ENCODE results near the gene HGF. TPM values are rescaled to one million over a fixed set of nuclear protein-coding genes. Genes with fewer than 3 reads are reported as not detected.

HGF gene
- total RNA-seq, 4 donors from 2014 or later = 9.7 to 31.4 (median 12.6) TPM

DNA sequence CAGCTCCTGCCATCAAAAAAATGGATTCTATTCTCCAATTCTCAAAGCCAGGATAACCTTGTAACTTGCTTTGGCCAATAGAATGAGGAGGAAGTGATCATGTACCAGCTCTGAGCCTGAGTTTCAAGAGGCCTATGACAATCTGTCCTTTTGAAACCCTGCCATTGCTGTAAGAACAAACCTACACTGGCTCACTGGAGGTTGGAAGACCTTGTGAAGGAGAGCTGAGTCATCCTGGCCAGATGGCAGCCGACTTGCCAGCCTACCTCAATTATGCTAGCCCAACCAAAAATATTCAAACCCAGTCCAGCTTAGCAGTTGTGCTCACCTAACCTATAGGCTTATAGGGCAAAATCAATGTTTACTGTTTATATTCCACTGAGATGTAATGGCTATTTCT is 93.0 kb downstream of the HGF start:
- TF ChIP-seq POLR2A (IDR thresholded peaks at IDR 0.05) = no peak
- TF ChIP-seq, protein P1, sequence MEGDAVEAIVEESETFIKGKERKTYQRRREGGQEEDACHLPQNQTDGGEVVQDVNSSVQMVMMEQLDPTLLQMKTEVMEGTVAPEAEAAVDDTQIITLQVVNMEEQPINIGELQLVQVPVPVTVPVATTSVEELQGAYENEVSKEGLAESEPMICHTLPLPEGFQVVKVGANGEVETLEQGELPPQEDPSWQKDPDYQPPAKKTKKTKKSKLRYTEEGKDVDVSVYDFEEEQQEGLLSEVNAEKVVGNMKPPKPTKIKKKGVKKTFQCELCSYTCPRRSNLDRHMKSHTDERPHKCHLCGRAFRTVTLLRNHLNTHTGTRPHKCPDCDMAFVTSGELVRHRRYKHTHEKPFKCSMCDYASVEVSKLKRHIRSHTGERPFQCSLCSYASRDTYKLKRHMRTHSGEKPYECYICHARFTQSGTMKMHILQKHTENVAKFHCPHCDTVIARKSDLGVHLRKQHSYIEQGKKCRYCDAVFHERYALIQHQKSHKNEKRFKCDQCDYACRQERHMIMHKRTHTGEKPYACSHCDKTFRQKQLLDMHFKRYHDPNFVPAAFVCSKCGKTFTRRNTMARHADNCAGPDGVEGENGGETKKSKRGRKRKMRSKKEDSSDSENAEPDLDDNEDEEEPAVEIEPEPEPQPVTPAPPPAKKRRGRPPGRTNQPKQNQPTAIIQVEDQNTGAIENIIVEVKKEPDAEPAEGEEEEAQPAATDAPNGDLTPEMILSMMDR (IDR thresholded peaks at IDR 0.05) = no peak
- no peaks in the 10 kb centered on the region for H3K36me3 ChIP-seq
- DNase-seq = no peak
- H3K4me1 ChIP-seq = peaks cover 0 to 4% of the 10 kb centered on the region in 2 donors
- no peak overlapping the region for H3K27ac ChIP-seq
- no peaks in the 10 kb centered on the region for H3K9me3 ChIP-seq
- 77 to 91% methylated on average over 1 of the region's 1 CpG for WGBS, 2 donors
- no peak overlapping the region for H3K4me3 ChIP-seq (replicated peaks in 1 of 3)
- no peaks in the 10 kb centered on the region for H3K27me3 ChIP-seq
- intact Hi-C loops (cut with DNase I) = no loop called here

DNA sequence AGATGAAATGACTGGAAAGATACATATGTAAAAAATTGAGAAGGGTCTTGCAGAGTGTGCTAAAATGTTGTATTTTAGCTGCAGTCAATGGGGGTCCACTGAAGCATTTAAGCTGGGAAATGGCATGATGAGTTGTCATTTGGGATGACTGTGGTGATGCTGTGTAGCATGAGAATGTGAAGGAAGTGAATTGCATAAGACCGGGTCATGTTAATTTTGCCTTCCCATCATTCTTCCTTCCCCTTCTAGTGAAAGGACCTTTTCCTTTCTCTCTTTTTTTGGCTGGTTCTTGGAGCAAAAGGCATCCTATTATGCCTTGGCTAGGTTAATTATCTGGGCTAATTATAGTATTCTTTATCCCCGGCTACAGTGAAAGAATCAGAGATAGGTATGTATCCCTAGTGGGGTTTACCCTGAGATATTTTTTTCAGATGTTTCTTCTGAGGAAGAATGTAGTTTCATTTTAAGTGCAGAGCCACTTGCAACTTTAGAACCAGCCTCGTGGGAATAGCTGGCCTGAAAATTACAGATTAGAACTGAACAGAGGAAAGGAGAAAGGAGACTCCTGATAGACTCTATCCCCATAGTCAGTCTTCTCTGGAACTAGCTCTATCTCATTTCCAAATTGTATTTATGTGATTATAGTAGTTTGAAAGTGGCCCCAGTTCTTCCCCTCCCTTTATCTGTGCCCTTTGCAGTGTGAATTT is 93.6 kb downstream of the HGF start:
- no peak for DNase-seq
- 59 to 70% methylated on average over 3 of the region's 3 CpGs for WGBS, 2 donors
- Histone ChIP-seq H3K27me3 (no peaks in the 10 kb centered on the region), H3K27ac (no peak overlapping the region), H3K9me3 (no peaks in the 10 kb centered on the region), H3K4me1 (peaks cover 0 to 4% of the 10 kb centered on the region in 2 donors), H3K36me3 (no peaks in the 10 kb centered on the region), H3K4me3 (replicated peaks in 1 of 3) (no peak overlapping the region)
- intact Hi-C loops (cut with DNase I) = no loop called here
- TF ChIP-seq, protein P1 (IDR thresholded peaks at IDR 0.05) = no peak
- TF ChIP-seq POLR2A (IDR thresholded peaks at IDR 0.05) = no peak

DNA sequence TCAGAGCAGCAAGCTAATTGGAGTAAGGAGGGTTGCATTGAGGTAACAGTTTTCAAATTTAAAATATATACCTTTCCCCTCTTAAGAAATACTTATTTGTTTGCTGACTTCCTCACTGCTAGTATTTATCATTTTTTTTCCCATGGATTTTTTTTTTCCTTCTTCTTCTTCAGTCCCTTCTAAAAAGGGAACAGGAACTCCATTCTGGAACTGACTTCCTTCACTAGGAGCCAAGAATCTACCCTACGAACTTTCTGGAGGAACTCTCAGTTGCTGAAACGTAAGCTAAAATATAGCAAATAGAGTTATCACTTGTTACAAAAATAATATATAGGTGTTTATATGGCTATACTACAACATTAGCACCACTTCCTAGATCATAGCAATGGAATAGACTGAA is 95.4 kb downstream of the HGF start:
- no peak overlapping the region for H3K4me3 ChIP-seq (replicated peaks in 1 of 3)
- DNase-seq = no peak
- no peaks in the 10 kb centered on the region for H3K27me3 ChIP-seq
- intact Hi-C loops (cut with DNase I) = no loop called here
- TF ChIP-seq, protein P1 (IDR thresholded peaks at IDR 0.05) = no peak
- TF ChIP-seq POLR2A (IDR thresholded peaks at IDR 0.05) = no peak
- 50 to 68% methylated on average over 2 of the region's 2 CpGs for WGBS, 2 donors
- no peaks in the 10 kb centered on the region for H3K9me3 ChIP-seq
- H3K27ac ChIP-seq = no peak overlapping the region
- H3K4me1 ChIP-seq = peaks cover 0 to 4% of the 10 kb centered on the region in 2 donors
- no peaks in the 10 kb centered on the region for H3K36me3 ChIP-seq

DNA sequence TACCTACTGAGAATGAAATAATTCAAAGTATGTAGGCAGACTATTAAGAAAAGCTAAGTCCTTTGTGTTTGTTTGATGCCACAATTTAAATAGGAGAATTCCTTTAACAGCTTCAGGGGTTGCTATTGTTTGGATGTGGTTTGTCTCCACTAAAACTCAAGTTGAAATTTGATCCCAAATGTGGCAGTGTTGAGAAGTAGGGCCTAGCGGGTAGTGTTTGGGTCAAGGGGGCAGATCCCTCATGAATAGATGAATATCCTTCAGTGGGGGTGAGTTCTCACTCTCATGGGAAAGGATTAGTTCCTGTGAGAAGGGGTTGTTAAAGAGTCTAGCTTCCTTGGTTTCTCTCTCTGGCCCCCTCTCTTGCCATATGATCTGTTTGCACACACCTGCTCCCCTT is 97.0 kb downstream of the HGF start:
- no peaks in the 10 kb centered on the region for H3K27me3 ChIP-seq
- H3K4me3 ChIP-seq (replicated peaks in 1 of 3) = no peak overlapping the region
- no peaks in the 10 kb centered on the region for H3K9me3 ChIP-seq
- H3K36me3 ChIP-seq = no peaks in the 10 kb centered on the region
- no peak for DNase-seq
- intact Hi-C loops (cut with DNase I) = no loop called here
- WGBS, 2 donors = 70 to 86% methylated on average over 1 of the region's 1 CpG
- TF ChIP-seq POLR2A (IDR thresholded peaks at IDR 0.05) = no peak
- TF ChIP-seq, protein P1 (IDR thresholded peaks at IDR 0.05) = no peak
- peaks cover 0 to 4% of the 10 kb centered on the region in 2 donors for H3K4me1 ChIP-seq
- no peak overlapping the region for H3K27ac ChIP-seq

DNA sequence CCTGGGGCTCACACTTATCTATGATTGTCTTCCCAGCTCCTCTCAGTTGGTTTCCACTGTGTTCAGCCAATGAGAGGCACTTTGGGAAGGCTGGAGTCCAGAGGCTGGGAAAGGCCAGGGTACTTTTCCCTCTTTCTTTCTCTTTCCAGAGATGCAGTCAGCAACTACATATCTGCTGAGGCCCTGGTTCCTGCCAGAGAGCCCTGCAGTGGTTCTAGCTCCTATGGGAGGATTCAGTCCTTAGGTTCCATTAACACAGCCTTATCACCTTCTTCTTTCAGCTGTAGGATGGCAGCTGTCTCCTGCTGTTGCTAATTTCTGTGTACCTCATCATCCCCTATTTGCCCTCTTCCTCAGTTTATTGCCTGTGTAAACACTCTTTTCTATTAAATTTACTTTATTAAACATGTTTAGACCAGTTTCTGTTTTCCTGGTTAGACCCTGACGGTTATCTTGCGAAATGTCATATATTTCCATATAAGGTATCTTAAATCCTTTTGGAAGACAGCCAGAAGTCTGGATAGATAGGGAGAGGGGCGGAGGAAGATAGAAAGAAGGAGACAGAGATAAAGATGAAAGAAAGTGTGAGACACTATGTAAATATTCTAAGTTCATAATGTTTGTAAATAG is 100.3 kb downstream of the HGF start:
- H3K4me1 ChIP-seq = no peaks in the 10 kb centered on the region
- intact Hi-C loops (cut with DNase I) = no loop called here
- no peaks in the 10 kb centered on the region for H3K27me3 ChIP-seq
- no peak overlapping the region for H3K4me3 ChIP-seq (replicated peaks in 1 of 3)
- no peaks in the 10 kb centered on the region for H3K36me3 ChIP-seq
- no peak overlapping the region for H3K27ac ChIP-seq
- H3K9me3 ChIP-seq = no peaks in the 10 kb centered on the region
- no peak for DNase-seq
- TF ChIP-seq, protein P1 (IDR thresholded peaks at IDR 0.05) = no peak
- no peak for TF ChIP-seq POLR2A (IDR thresholded peaks at IDR 0.05)
- WGBS, 2 donors = 96 to 98% methylated on average over 3 of the region's 3 CpGs
